ENCODE data around the gene LARP1. TPM values are rescaled to one million over a fixed set of nuclear protein-coding genes. Genes with fewer than 3 reads are reported as not detected.
"Not testable (repeated sequence)": the region's sequence is repeated elsewhere in the genome, so short reads cannot be mapped to it uniquely, and the experiment has no call there.

Gene LARP1
- total RNA-seq, 1 donor from 2014 or later = 249 TPM

GRCh38 chr5:154818471-154819116 is 63.4 kb downstream of the LARP1 start:
- no peak for TF ChIP-seq CTCF (IDR thresholded peaks at IDR 0.05; ENCODE audit: unreplicated experiment)
- Mint-ChIP-seq H3K27ac (peak overlapping the region; percentile 77), H3K4me3 (no peak overlapping the region), H3K4me1 (peaks cover 4% of the 10 kb centered on the region), H3K27me3 (ENCODE audit: low read depth) (no peaks in the 10 kb centered on the region), H3K36me3 (peaks cover 53% of the 10 kb centered on the region), H3K9me3 (no peaks in the 10 kb centered on the region)
- no peak for DNase-seq (ENCODE audit: low spot score in 2 of 2, unreplicated experiment in 2 of 2)

GRCh38 chr5:154819546-154819945 is 64.4 kb downstream of the LARP1 start:
- Mint-ChIP-seq H3K27ac (no peak overlapping the region), H3K4me1 (peaks cover 4% of the 10 kb centered on the region), H3K36me3 (peaks cover 52% of the 10 kb centered on the region), H3K27me3 (ENCODE audit: low read depth) (no peaks in the 10 kb centered on the region), H3K4me3 (no peak overlapping the region), H3K9me3 (no peaks in the 10 kb centered on the region)
- DNase-seq (ENCODE audit: low spot score in 2 of 2, unreplicated experiment in 2 of 2) = no peak
- TF ChIP-seq CTCF (IDR thresholded peaks at IDR 0.05; ENCODE audit: unreplicated experiment) = no peak

GRCh38 chr5:154820383-154820782 is 65.2 kb downstream of the LARP1 start:
- no peak for TF ChIP-seq CTCF (IDR thresholded peaks at IDR 0.05; ENCODE audit: unreplicated experiment)
- DNase-seq (ENCODE audit: low spot score in 2 of 2, unreplicated experiment in 2 of 2) = no peak
- Mint-ChIP-seq H3K9me3 (no peaks in the 10 kb centered on the region), H3K36me3 (peaks cover 44% of the 10 kb centered on the region), H3K27me3 (ENCODE audit: low read depth) (no peaks in the 10 kb centered on the region), H3K4me1 (peaks cover 4% of the 10 kb centered on the region), H3K27ac (no peak overlapping the region), H3K4me3 (no peak overlapping the region)

- not testable (repeated sequence) for H3K27ac Mint-ChIP-seq; H3K4me3 Mint-ChIP-seq; H3K27me3 Mint-ChIP-seq (ENCODE audit: low read depth); H3K9me3 Mint-ChIP-seq; DNase-seq (ENCODE audit: low spot score in 2 of 2, unreplicated experiment in 2 of 2); H3K4me1 Mint-ChIP-seq
- H3K36me3 Mint-ChIP-seq = peaks cover 35% of the 10 kb centered on the region
These were observed 67.7 kb downstream of the LARP1 start for GRCh38 chr5:154822896-154823295.

- Mint-ChIP-seq H3K4me1 (no peaks in the 10 kb centered on the region), H3K4me3 (no peak overlapping the region), H3K9me3 (no peaks in the 10 kb centered on the region), H3K27ac (no peak overlapping the region), H3K36me3 (peaks cover 33% of the 10 kb centered on the region), H3K27me3 (ENCODE audit: low read depth) (no peaks in the 10 kb centered on the region)
- DNase-seq (ENCODE audit: low spot score in 2 of 2, unreplicated experiment in 2 of 2) = no peak
- TF ChIP-seq CTCF (IDR thresholded peaks at IDR 0.05; ENCODE audit: unreplicated experiment) = no peak
These were observed 68.4 kb downstream of the LARP1 start for GRCh38 chr5:154823605-154824004.

- TF ChIP-seq CTCF (IDR thresholded peaks at IDR 0.05; ENCODE audit: unreplicated experiment) = no peak
- Mint-ChIP-seq H3K36me3 (peaks cover 28% of the 10 kb centered on the region), H3K4me3 (no peak overlapping the region), H3K27me3 (ENCODE audit: low read depth) (no peaks in the 10 kb centered on the region), H3K9me3 (no peaks in the 10 kb centered on the region), H3K4me1 (no peaks in the 10 kb centered on the region), H3K27ac (no peak overlapping the region)
- DNase-seq (ENCODE audit: low spot score in 2 of 2, unreplicated experiment in 2 of 2) = no peak
These were observed 68.9 kb downstream of the LARP1 start for GRCh38 chr5:154824070-154824469.

All from mesothelial cell of epicardium (in vitro differentiated cells).